Mammary epithelial cell (primary cell): ENCODE data around the gene ANKS6.

Experiments used
- CTCF ChIP-seq, 2 donors: IDR thresholded peaks in 1 of 2; conservative IDR thresholded peaks in 1 of 2; 2 replicates each; pipeline ENCODE4 v1.5.1; 2011 to 2012; ENCODE audit warnings: inconsistent platforms in 2 of 2, low read length in 2 of 2, mild to moderate bottlenecking in 2 of 2, control low read depth in 1 of 2, low read depth in 1 of 2; ENCODE audit not compliant: insufficient read depth in 1 of 2; ENCODE audit errors: extremely low read depth in 1 of 2
- EZH2 ChIP-seq: IDR thresholded peaks from 2 replicates; pipeline ENCODE4 v1.6.1; 2012; ENCODE audit warnings: low read length, inconsistent platforms, borderline replicate concordance

GRCh38 chr9:98798254-98798653 lies 1.9 kb upstream of the ANKS6 start:
- no peak for TF ChIP-seq CTCF (conservative IDR thresholded peaks at IDR 0.05 in 1 of 2, IDR thresholded peaks at IDR 0.05 in 1 of 2; ENCODE audit: extremely low read depth in 1 of 2, insufficient read depth in 1 of 2, low read depth in 1 of 2, low read length in 2 of 2)
- no peak for TF ChIP-seq EZH2
